C4-2B (cell line): ENCODE measurements around the gene PARVB.

Source experiments
- CTCF ChIP-seq: fragments of 450-650 bp; conservative IDR thresholded peaks from 2 replicates; pipeline ENCODE4 v1.5.1; 2017; ENCODE audit warnings: mild to moderate bottlenecking
- ZFX ChIP-seq: fragments of 450-650 bp; IDR thresholded peaks from 2 replicates; pipeline ENCODE4 v1.6.1; 2017

GRCh38 chr22:43995057-43995685 is 28.9 kb upstream of the PARVB start:
- TF ChIP-seq CTCF = no peak
- no peak for TF ChIP-seq ZFX
